Peyer's patch (tissue), 4 donors: ENCODE data around the gene WSB2.

Experiments used
- CTCF ChIP-seq, 6 experiments: fragments of 450-650 bp in 4 of 6; fragments of 200-600 bp in 2 of 6; sonication (generic) in 1 of 6; IDR thresholded peaks; one replicate each; pipeline ENCODE4 v1.5.1; 2017 to 2019; ENCODE audit warnings: antibody characterized with exemption in 6 of 6, mild to moderate bottlenecking in 3 of 6, moderate library complexity in 1 of 6
- POLR2A ChIP-seq, 2 donors: fragments of 450-650 bp; IDR thresholded peaks; one replicate each; pipeline ENCODE4 v1.5.1; 2017; ENCODE audit warnings: antibody characterized with exemption in 2 of 2, mild to moderate bottlenecking in 2 of 2, moderate library complexity in 2 of 2

DNA sequence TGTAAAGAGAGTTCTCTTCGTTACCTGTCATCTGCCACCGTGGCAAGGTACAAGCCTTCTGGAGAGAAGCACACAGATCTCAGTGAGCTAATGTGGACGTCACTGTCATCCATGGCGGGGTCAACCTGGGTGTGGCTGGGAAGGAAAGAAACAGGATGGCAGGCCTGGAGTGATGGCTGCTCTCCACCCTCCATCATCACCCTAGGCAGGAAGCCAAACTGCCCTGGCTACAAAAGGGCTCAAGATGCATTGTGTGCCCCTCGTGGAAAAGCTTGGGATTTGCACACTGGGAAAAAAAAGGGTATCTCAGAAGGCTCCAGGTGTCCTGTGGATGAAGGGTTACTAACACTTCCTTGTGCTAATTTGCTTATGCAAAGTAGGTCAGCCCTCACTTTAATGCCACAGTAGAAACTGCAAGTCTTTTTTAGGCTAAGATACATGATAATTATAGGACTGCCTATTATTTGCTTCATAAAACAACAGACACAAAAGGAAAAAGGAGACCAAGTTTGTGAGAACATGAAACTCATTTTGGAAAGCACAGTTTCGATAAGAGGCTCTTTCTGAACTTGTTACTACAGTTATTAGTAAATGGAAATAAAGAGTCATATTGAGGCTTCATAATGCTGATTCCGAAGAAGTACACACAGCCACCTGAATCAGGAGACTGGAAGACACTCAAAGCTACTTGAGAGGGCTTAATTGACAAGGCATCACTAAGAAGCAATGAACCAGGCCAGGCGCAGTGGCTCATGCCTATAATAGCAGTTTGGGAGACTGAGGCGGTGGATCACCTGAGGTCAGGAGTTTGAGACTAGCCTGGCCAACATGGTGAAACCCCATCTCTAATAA is 25.6 kb downstream of the WSB2 start:
- no peak for TF ChIP-seq POLR2A (IDR thresholded peaks at IDR 0.05)
- TF ChIP-seq CTCF (IDR thresholded peaks at IDR 0.05): no peak
